GM03348 (cell line): Measurements from ENCODE around the gene ZDHHC23.

Experiments
- DNase-seq: peaks from one replicate; pipeline ENCODE4 v3.0.0; 2012; ENCODE audit warnings: low spot score

The ZDHHC23 gene

DNA sequence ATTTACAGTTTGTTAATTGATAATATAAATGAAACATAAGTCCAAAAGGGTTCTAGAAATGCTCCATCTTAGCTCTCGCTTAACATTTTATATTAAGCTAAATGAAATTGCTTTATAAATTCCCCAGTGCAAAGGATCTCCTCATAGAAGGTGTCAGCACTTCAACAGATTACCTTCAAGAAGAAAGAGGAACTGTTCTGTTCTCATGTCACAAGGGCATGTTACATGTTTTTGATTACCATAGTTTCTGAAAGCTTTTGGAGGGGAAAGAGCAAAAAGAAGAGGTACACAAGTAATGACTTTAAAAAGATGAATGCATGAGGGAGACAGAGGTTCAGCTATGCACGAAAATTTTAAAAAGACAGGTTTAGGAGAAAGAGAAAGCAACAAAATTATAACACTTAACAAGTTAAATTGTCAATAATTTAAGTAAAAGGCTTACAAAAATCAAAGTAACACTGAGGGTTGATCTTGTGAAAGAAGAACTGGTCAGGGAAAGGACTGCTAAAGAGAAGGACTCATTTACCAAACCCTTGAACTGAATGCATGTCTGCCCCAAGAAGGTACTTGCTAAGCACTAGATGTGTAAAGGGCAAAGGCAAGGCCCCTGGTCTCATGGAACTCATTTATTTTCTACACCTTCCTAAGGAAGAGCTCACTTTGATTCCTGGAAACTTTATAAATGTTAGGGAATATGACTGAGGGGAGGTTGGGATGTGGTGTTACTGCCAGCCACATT, 63.4 kb downstream of the ZDHHC23 start:
- DNase-seq, result no peak
